ENCODE measurements around the gene NLRP3.
"Not testable (repeated sequence)": the region's sequence is repeated elsewhere in the genome, so short reads cannot be mapped to it uniquely, and the experiment has no call there.

DNA sequence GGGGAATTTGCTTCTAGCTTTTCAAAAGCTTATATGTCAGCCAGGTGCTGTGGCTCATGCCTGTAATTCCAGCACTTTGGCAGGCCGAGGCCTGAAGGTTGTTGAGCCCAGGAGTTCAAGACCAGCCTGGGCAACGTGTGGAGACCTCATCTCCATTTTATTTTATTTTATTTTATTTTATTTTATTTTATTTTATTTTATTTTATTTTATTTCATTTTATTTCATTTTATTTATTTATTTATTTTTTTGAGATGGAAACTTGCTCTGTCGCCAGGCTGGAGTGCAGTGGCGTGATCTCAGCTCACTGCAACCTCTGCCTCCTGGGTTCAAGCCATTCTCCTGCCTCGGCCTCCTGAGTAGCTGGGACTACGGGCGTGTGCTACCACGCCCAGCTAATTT, 20.9 kb upstream of the NLRP3 start:
- TF ChIP-seq, protein P1, sequence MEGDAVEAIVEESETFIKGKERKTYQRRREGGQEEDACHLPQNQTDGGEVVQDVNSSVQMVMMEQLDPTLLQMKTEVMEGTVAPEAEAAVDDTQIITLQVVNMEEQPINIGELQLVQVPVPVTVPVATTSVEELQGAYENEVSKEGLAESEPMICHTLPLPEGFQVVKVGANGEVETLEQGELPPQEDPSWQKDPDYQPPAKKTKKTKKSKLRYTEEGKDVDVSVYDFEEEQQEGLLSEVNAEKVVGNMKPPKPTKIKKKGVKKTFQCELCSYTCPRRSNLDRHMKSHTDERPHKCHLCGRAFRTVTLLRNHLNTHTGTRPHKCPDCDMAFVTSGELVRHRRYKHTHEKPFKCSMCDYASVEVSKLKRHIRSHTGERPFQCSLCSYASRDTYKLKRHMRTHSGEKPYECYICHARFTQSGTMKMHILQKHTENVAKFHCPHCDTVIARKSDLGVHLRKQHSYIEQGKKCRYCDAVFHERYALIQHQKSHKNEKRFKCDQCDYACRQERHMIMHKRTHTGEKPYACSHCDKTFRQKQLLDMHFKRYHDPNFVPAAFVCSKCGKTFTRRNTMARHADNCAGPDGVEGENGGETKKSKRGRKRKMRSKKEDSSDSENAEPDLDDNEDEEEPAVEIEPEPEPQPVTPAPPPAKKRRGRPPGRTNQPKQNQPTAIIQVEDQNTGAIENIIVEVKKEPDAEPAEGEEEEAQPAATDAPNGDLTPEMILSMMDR (tag by site-specific recombination; IDR thresholded peaks at IDR 0.05): not testable (repeated sequence)
- TF ChIP-seq, protein P2, sequence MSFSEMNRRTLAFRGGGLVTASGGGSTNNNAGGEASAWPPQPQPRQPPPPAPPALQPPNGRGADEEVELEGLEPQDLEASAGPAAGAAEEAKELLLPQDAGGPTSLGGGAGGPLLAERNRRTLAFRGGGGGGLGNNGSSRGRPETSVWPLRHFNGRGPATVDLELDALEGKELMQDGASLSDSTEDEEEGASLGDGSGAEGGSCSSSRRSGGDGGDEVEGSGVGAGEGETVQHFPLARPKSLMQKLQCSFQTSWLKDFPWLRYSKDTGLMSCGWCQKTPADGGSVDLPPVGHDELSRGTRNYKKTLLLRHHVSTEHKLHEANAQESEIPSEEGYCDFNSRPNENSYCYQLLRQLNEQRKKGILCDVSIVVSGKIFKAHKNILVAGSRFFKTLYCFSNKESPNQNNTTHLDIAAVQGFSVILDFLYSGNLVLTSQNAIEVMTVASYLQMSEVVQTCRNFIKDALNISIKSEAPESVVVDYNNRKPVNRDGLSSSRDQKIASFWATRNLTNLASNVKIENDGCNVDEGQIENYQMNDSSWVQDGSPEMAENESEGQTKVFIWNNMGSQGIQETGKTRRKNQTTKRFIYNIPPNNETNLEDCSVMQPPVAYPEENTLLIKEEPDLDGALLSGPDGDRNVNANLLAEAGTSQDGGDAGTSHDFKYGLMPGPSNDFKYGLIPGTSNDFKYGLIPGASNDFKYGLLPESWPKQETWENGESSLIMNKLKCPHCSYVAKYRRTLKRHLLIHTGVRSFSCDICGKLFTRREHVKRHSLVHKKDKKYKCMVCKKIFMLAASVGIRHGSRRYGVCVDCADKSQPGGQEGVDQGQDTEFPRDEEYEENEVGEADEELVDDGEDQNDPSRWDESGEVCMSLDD (tag by site-specific recombination; IDR thresholded peaks at IDR 0.05): not testable (repeated sequence)
- not testable (repeated sequence) for TF ChIP-seq HOXC10 (CRISPR knock-in tag; IDR thresholded peaks at IDR 0.05)
- TF ChIP-seq, protein P3, sequence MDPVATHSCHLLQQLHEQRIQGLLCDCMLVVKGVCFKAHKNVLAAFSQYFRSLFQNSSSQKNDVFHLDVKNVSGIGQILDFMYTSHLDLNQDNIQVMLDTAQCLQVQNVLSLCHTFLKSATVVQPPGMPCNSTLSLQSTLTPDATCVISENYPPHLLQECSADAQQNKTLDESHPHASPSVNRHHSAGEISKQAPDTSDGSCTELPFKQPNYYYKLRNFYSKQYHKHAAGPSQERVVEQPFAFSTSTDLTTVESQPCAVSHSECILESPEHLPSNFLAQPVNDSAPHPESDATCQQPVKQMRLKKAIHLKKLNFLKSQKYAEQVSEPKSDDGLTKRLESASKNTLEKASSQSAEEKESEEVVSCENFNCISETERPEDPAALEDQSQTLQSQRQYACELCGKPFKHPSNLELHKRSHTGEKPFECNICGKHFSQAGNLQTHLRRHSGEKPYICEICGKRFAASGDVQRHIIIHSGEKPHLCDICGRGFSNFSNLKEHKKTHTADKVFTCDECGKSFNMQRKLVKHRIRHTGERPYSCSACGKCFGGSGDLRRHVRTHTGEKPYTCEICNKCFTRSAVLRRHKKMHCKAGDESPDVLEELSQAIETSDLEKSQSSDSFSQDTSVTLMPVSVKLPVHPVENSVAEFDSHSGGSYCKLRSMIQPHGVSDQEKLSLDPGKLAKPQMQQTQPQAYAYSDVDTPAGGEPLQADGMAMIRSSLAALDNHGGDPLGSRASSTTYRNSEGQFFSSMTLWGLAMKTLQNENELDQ (tag by site-specific recombination; IDR thresholded peaks at IDR 0.05; ENCODE audit: low read depth): not testable (repeated sequence)

Measured in HEK293 (cell line).